KBM-7 (cell line): ENCODE data around the gene CXCR5.
A peak's percentile ranks its signal among the peaks of the same experiment; 100 is the strongest.

Experiments
- DNase-seq: peaks from one replicate; pipeline ENCODE4 v3.0.0-alpha.2; 2015
- in situ Hi-C: fragments of 300-500 bp; cut with MboI; formaldehyde crosslinking; loops from 2 replicates; pipeline ENCODE4 v1.14.3; 2020; ENCODE audit warnings: low sequenced_read_pairs, low pct_unique_long_range_greater_than_20kb, mixed read lengths

The CXCR5 gene

GRCh38 chr11:118939953-118940598 is 56.4 kb downstream of the CXCR5 start:
- DNase-seq = peak; percentile 91
- in situ Hi-C loops = no loop called here

GRCh38 chr11:118947091-118947490 is 63.4 kb downstream of the CXCR5 start:
- no peak for DNase-seq
- in situ Hi-C loops = no loop called here
